PFSK-1 (cell line): Measurements from ENCODE around the gene FAM216B.

ENCODE experiments used
- POLR2AphosphoS5 ChIP-seq: IDR thresholded peaks from 2 replicates; pipeline ENCODE4 v1.6.1; 2012; ENCODE audit warnings: low read depth, mild to moderate bottlenecking, control low read depth, low read length, moderate library complexity
- SIN3A ChIP-seq: IDR thresholded peaks from 2 replicates; pipeline ENCODE4 v1.6.1; 2012; ENCODE audit warnings: mild to moderate bottlenecking, low read length, moderate library complexity, borderline replicate concordance; ENCODE audit not compliant: insufficient read depth

DNA sequence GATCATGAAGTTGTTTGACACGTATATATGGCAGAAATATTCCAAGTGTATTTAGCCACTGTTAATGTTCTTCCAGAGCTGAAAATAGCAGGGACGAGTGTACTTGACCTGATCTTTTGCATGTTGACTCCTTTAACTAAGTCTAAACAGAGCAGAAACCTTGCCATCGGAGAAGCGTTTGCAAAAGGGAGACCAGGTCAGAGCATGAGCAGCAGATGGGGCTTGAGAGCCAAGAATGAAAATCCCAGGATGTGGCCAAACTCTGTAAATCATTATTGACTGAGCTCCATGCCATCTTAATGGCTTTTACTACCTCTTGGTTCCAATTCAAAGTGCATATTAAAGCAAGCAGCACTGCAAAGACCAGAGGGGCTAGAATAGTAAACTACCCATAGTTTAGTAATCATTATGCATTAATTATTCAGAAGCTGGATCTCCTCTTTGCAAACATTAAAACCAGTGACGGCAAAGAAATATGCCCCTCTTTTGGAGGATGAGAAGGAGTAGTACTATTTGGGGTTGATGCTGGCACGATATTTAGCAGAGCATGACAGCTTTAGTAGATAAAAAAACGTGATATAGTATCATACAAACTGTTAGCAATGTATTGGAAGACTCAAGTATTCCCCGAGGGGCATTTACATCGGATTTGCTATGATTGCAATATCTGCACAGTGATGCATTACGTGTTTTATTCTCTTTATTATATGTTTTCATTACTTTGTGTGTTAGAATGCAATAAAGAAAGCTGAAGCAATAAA, 55.7 kb downstream of the FAM216B start:
- TF ChIP-seq POLR2AphosphoS5 (no peak), SIN3A (no peak)
